ENCODE data around the gene SLC25A12.

- TF ChIP-seq CSDC2 (CRISPR knock-in tag; IDR thresholded peaks at IDR 0.05), result no peak
- no peak for TF ChIP-seq TCF4 (CRISPR knock-in tag; IDR thresholded peaks at IDR 0.05; ENCODE audit: borderline replicate concordance)
- TF ChIP-seq ZFP30 (CRISPR knock-in tag; IDR thresholded peaks at IDR 0.05), result no peak
- no peak for TF ChIP-seq PATZ1 (CRISPR knock-in tag; IDR thresholded peaks at IDR 0.05; ENCODE audit: borderline replicate concordance)
- TF ChIP-seq ZFP3 (CRISPR knock-in tag; IDR thresholded peaks at IDR 0.05), result no peak
- no peak for TF ChIP-seq ARNTL (CRISPR knock-in tag; IDR thresholded peaks at IDR 0.05; ENCODE audit: borderline replicate concordance, low read depth)
- no peak for TF ChIP-seq GLIS3 (CRISPR knock-in tag; IDR thresholded peaks at IDR 0.05)
- no peak for TF ChIP-seq RARB (CRISPR knock-in tag; IDR thresholded peaks at IDR 0.05)
- no peak for TF ChIP-seq SNAI2 (CRISPR knock-in tag; IDR thresholded peaks at IDR 0.05)
- TF ChIP-seq CREB5 (CRISPR knock-in tag; IDR thresholded peaks at IDR 0.05; ENCODE audit: low read depth), result no peak
- no peak for TF ChIP-seq ZNF70 (CRISPR knock-in tag; IDR thresholded peaks at IDR 0.05)
- TF ChIP-seq TOX (CRISPR knock-in tag; IDR thresholded peaks at IDR 0.05; ENCODE audit: borderline replicate concordance), result no peak
Observed at GRCh38 chr2:171813126-171813525, 80.9 kb downstream of the SLC25A12 start.

All from SK-N-SH treated with all-trans-retinoic acid at 6 μM for 48 hours (cell line).